HG02970 (cell line): ENCODE results near the gene HLA-DOA.

ENCODE experiments used
- ATAC-seq: cut with Tn5 transposase; IDR thresholded peaks from one replicate; pipeline ENCODE4 v1.9.1; 2021; ENCODE audit warnings: mild to moderate bottlenecking, moderate library complexity, moderate number of reproducible peaks; ENCODE audit not compliant: unreplicated experiment, low FRiP score

Gene HLA-DOA

DNA sequence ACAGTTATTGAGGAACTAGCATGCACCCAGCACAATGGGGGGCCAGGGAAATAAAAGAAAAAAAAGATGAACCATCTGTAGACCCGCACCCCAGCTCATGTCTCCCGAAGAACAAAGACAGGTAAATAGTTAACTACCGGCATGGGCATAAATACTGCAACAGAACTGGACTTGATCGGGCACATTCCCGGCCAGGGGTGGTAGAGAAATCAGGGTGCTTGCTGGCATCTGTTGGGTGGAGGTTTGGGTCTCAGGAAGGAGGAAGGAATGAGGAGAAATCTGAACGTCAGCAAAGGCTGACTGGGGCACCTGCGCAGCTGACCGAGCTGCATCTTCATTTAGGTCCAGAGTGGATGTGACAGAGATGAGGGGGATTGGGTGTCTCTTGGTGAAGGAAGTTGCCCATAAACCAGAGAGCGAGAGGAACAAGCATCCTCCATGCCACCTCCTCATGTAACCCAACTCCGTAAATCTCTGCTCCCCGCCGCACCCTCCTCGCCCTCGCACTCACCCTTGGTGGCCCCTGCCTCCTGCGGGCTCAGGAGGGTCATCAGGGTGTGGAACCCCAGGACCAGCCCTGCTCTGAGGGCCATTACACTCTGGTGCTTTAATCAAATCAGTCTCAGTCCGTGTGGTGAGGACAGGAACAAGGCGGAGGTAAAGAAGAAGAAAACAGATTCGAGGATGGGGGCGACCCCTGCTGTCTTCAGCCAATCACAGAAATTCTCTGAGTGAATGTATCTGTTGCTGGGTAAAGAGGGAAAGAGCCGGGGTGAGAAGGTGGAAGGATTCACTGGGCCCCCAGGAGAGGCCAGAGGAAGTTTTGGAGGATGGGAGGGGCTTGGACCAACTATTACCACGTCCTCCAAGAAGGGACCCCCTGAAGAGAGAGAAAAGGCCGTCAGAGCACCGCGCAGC is at the start of gene HLA-DOA:
TSS of gene HLA-DOA (minus strand) at position 648 of the 918 bp plus-strand sequence.
- peak; percentile 71 for ATAC-seq

DNA sequence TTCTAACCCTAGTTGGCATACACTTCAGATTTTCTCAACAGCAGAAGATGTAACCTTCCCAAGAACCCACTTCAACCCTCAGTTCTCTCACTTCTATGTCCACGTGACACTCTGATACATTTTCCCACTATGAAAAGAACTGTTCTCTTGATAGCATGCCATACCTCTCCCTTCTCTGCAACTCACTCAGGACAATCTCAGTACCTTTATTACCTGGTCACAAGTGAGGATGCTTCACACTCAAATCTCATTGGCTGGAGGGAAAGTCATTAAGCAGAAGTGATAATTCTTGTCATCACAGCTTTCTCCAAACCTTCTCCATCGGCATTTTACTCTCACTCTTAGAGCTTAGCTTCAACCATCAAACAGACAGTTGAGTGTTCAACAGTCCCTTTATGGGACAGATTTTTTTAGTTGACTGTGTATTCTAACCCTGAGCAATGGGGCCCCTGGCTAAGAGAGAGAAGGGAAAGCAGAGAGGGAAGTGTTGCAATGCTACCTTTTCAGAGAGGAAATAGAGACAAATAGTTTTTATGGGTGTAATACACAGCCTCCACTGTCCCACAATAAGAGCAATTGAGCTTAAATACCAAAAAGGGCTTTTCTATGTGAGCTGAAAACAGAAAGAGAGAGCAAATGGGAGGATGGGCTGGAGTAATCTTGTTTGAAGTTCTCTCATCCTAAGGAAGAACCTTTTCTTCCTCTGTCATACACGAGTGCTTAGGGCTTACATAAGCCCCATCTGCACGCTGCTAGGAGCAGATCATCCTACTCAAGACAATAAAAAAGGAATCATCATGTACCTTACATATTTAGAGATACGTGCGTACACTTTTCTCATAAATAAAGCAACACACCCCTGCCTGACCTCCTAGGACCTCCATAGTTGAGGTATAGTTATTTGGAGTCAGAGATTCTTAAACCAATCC is 48.1 kb upstream of the HLA-DOA start:
- ATAC-seq = no peak

DNA sequence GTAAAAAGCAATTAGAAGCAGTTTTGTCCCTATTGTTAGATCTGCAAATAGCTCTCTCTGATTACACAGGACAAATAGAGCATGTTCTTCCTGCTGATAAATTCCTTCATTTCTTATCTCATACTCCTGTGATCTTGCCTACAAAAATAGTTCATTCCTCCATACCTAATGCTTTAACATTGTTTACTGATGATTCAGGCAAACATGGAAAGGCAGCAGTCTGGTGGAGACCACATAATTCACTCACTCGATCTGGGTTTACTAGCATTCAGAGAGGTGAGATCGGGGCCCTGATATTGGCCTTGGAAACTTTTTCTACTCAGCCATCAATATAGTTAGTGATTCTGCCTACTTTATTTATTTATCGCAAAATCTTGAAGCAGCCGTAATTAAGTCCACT is 43.8 kb upstream of the HLA-DOA start:
- ATAC-seq = no peak

DNA sequence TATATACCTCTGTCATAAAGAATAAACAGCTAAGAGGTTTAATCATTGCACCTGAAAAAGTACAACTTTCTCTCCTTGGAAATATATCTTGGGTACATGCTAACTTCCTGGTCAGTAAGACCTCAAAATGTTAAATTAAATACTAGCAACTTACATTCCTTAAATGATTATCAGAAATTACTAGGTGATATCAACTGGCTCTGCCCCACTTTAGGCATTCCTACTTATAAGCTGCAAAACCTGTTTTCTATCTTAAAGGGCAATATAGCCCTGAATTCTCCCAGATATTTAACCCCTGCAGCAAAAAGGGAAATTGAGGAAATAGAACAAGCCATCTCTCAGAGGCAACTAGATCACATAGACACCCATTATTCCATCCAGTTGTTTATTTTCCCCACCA is 43.2 kb upstream of the HLA-DOA start:
- no peak for ATAC-seq

DNA sequence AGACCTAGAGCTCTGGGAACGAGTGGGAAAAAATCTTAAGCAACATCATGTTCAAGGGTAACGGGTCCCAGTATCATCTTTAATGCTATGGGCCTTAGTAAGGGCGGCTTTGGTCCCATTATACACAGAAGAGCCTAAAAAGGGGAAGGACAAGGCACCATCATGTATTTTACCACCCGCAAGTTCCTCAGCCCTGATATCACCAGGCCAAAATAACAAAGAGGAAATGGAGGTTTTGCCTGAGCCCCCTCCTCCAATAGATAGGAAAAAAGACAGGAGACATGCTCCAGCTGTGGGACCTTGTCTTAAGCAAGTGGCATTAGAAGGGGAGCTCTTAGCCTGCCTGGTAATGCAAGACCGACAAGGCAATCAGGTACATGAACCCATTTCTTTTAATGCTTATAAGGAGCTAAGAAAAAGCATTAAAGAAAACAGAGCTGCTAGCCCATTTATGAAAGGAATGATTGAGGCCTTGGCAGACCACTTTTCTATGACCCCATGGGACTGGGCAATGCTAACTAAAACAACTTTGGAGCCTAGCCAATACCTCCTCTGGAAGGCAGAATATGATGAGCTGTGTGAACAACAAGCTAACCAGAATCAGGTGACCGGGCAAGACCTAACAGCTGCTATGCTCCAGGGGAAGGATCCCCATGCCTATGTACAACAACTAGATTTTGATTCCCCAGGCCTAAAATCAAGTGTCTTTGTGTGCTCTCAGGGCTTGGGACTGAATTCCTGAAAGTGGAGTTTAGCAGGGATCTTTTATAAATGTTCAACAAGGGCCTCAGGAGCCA is 40.8 kb upstream of the HLA-DOA start:
- no peak for ATAC-seq

DNA sequence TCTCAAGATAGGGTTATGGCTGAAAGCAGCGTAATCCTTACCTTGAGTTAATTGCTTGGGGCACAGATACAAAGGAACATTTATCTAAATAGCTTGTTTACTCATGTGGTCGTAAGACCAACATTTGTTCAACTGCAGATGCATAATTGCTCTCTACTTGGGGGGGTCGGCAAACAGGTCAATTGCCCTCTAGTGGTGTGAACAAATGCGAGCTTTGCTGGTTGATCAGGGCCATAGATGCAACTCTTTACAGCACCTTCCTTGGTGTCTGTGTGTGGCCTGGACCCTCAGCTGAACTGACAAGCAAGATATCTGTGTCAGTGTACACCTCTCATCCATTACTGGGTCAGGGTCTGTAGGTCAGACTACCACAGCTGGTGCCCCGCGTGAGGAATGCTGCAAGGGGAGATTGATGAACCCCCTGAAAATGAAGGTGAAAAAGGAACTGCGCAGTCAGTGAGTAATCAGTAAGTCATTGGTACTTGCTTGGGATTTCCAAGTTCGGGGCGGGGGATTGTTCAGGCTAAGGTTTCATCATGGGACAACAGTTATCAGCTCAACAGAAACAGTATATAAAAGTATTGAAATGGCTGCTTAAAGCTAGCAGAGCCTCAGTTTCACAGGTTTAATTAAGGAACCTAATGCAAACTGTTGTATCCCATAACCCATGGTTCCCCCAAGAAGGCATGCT is 40.1 kb upstream of the HLA-DOA start:
- no peak for ATAC-seq

DNA sequence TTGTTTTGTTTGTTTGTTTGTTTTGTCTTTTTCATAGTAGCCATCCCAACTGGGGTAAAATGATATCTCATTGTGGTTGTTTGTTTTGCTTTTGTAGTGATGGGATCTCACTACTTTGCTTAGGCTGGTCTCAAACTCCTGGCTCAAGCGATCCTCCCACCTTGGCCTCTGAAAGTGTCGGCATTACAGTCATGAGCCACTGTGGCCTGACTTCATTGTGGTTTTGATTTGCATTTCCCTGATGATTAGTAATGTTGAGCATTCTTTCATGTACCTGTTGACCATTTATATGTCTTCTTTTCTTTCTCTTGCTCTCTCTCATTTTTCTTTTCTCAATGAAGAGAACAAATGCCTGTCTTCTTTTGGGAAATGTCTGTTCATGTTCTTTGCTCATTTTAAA is 30.8 kb upstream of the HLA-DOA start:
- ATAC-seq = no peak

DNA sequence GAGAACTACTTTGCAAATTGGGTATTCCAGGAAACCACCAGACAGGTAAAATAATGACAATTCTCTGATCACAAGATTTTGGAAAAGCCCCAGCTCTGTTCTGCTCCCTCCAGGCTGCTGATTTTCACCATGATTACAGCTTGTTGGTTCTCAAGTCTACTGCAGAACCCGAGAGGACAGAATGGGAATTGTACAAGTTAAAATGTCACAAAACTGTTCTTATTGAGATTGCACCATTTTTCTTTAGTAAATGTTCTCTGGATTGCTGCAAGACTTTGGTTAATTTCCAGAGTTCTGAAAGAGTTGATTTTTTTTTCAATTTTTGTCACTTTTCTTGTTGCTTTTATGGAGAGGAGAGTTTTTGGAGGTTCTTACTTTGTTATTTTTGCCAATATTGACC is 27.1 kb upstream of the HLA-DOA start:
- no peak for ATAC-seq

DNA sequence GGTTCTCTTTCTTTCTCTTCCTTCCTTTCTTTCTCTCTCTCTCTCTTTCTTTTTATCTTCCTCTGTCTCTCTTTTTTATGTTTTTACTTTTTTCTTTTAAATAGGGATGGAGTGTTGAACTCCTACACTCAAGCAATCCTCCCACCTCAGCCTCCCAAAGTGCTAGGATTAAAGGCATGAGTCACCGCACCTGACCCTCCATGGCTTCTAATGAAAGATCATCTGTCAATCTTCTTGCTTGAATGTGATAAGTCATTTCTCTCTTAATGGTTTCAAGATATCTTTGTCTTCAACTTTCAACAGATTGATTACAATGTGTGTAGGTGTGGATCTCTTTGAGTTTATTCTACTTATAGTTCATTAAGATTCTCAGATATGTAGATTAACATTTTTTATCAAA is 25.2 kb upstream of the HLA-DOA start:
- ATAC-seq = no peak

DNA sequence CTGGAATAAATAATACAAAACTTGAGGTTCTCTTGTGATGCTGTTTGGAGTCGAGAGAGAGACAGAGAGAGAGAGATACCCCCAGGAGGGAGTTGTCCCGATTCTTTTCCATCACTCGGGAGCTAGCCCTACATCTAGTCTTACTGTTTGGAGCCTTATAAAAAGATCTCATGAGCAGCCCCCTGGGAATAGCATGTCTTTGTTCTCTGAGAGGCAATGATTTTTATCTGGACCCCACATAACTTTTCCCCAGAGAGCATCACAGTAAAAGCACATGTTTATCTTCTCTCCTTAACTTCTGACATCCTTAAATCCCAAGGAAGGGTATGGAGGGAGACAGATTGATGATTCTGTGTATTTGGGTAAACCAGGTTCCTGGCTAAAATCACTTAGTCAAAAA is 20.9 kb upstream of the HLA-DOA start:
- no peak for ATAC-seq

DNA sequence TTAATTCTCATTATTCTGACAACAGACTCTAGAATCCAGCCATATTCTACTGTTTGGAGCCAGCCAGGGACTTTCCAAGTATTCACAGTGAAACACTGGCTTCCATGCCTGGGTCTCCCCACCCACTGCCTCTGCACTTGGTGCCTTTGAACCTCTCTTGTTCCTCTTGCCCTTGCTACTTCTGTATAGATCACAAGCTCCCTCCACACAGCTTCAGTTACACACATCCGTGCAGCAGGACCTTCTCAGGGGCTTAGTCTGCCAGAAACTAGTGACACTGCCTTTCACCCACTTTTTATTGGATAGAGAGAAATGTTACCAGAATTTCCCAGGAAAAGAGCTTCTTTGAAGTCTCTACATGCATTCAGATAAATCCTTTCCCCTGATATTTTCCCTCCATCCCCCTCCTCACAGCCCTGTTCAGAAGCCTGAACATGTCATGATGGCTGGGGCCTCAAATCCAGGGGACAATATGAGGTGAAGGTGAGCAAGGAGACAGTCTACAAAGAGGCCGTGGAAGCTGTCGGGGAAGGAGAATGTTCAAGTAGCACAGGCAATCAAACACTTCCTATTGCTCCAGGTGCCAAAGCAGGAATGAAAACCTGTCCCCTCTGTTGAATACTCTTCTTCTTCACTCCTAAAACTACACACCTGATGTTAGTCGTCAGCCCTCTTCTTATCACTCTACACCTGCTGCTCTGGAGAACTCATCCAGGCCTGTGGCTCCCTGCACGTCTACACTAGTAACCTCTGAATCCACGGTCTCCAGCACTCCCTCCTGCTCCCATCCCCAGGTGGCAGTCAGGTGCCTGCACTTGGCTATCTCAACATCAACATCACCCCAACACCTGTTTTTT is 20.2 kb upstream of the HLA-DOA start:
- peak; percentile 51 for ATAC-seq

DNA sequence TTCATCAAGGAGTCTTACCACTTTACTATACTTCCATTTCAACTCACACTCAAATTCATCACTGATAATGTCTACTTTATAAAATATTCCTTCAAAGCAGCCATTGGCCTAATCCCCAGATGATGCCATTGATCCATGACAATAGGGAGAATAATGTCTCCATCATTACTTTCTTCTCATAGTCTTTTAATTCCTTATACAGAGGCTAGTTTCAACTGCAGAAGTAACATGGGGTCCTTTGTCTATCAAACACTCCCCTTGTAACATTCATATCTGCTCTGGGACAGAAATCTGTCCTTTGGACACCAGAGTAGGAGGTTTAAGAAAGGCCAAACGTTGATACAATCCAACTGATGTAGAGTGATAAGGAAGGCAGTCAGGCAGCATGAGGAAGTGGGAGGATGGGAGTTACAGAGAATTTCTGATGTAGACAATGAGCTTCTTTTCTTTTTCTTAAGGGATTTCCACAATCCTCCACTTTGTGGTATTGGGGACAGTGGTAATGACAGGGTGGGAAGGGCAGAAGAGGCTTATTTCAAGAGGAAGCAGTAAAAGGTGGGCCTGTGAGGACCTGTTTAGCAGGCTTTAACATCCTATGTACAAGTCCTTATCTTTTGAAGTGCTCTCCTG is 18.9 kb upstream of the HLA-DOA start:
- ATAC-seq = no peak

DNA sequence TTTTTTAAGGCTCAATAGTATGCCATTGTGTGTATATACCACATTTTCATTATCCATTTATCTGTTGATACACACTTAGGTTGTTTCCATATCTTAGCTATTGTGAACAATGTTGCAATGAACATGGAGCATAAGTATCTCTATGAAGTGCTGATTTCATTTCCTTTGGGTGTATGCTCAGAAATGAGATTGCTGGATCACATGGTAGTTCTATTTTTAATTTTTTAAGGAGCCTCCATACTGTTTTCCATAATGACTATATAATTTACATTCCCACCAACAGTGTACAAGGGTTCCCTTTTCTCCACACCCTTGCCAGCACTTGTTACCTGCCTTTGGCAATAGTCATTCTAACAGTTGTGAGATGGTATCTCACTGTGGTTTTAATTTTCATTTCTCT is 15.1 kb upstream of the HLA-DOA start:
- ATAC-seq = no peak

DNA sequence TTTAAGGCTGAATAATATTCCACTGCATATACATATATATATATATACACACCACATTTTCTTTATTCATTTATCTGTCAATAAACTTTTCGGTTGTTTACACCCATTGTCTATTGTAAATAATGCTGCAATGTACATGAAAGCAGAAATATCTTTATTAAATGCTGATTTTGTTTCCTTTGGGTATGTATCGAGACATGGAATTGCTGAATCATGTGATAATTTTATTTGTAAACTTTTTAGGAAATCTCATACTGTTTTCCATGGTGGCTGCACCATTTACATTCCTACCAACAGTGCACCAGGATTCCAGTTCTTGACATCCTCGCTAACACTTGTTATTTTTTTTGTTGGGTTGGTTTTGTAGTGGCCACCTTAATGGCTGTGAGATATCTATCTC is 14.1 kb upstream of the HLA-DOA start:
- no peak for ATAC-seq

DNA sequence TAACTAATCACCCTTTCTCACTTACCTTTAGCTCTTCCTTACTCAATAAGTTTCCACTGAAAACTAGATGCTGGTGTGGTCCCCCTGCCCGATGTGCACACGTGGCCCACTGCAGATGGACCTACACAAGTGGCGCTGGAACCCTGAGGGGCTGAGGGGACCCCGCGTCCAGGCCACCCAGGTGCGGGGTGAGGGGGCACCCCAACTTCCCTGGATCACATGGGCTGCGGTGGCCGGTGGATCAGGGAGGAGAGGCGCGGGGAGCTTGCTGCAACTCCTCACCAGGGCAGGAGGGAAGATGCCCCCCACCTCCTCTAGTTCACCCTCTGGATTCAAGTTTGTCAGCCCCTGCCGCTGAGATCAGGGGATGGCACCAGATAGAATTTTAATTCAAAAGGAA is 12.5 kb upstream of the HLA-DOA start:
- ATAC-seq = no peak

DNA sequence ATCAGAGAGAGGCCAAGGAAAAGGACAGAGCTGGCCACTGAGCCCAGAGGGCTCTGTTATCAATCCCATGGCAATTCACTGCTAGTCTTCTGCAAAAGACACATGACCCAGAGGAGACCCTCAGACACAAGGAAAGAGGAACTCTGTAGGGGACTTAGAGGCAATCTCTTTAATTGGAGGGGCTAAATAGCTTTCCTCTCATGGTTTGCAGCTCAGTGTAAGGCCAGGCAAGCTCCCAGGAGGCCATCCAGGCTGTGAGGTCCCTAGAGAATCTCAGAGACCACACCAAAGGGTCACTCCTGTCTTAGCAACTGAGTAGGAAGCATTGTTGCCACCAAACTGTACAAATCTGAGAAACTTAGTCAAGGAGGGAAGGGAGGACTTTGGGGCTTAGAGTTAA is 10.0 kb upstream of the HLA-DOA start:
- ATAC-seq = no peak

DNA sequence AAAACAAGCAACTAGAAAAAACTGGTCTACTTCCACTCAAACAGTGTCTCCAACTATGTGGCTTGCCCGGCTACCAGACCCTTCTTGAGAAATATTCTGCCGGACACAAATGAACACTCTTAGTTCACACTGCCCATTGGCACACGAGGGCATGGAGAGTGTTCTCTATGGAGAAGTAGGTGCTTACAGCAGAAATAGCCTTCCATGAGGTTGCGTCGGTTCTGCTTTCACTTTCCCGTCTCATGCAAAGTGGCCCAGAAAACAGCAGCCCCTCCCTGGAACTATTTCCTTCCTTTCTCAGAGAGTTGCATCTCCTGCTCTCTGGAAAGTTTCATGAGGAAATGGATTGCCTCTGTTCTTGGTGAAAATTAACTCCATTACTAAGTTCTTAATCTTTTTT is 9.5 kb upstream of the HLA-DOA start:
- no peak for ATAC-seq

DNA sequence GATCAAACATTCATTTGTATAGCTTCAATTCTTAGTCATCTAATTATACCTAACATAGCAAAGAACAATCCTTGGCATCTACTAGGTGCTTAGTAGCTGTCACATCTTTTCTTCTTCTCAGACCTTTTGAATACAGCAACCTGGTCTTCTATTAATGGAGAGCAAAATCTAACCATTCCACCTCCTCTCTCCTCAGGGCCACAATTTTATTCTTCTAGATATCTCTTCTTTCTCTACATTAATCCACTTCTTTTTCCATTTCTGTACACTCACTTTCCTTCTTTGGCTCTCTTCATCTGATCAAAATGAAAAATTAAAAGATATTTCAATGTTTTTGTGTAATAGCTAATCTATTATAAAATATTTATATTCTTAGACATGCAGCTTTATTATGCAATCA is 9.0 kb upstream of the HLA-DOA start:
- ATAC-seq = no peak
